H9 (cell line): Measurements from ENCODE around the gene UGT2A3. TPM values are rescaled to one million over a fixed set of nuclear protein-coding genes. Genes with fewer than 3 reads are reported as not detected.

Experiments used
- DNase-seq: peaks from one replicate; pipeline ENCODE4 v3.0.0-alpha.2; 2017
- H2AFZ ChIP-seq: one replicate; pipeline ENCODE4 v1.6.1; 2013; ENCODE audit warnings: mild to moderate bottlenecking, low read length, control low read depth, moderate library complexity
- H2AK5ac ChIP-seq: 2 replicates; pipeline ENCODE4 v1.6.1; 2013; ENCODE audit warnings: low read length, control low read depth, mixed read lengths; ENCODE audit not compliant: insufficient read length
- H2BK120ac ChIP-seq: one replicate; pipeline ENCODE4 v1.6.1; 2013; ENCODE audit warnings: low read depth, mild to moderate bottlenecking, low read length, control low read depth, inconsistent platforms; ENCODE audit not compliant: poor library complexity, severe bottlenecking
- H2BK12ac ChIP-seq: 2 replicates; pipeline ENCODE4 v1.6.1; 2013; ENCODE audit warnings: low read length, control low read depth, mixed read lengths, low read depth; ENCODE audit not compliant: insufficient read length
- H2BK15ac ChIP-seq: 2 replicates; pipeline ENCODE4 v1.6.1; 2013; ENCODE audit warnings: low read depth, low read length, control low read depth
- H2BK20ac ChIP-seq: one replicate; pipeline ENCODE4 v1.6.1; 2013; ENCODE audit warnings: low read depth, mild to moderate bottlenecking, low read length, control low read depth, inconsistent platforms; ENCODE audit not compliant: poor library complexity, severe bottlenecking
- H2BK5ac ChIP-seq: 2 replicates; pipeline ENCODE4 v1.6.1; 2013; ENCODE audit warnings: low read length, control low read depth, mixed read lengths; ENCODE audit not compliant: insufficient read length
- H3K14ac ChIP-seq: 2 replicates; pipeline ENCODE4 v1.6.1; 2013; ENCODE audit warnings: low read length, control low read depth; ENCODE audit not compliant: insufficient read depth
- H3K18ac ChIP-seq: 2 replicates; pipeline ENCODE4 v1.6.1; 2013; ENCODE audit warnings: low read depth, mild to moderate bottlenecking, mixed read lengths, low read length, control low read depth; ENCODE audit not compliant: insufficient read length
- H3K23ac ChIP-seq: 2 replicates; pipeline ENCODE4 v1.6.1; 2013; ENCODE audit warnings: low read length, control low read depth, mixed read lengths, low read depth; ENCODE audit not compliant: insufficient read length
- H3K23me2 ChIP-seq: 2 replicates; pipeline ENCODE4 v1.6.1; 2013; ENCODE audit warnings: low read depth, mild to moderate bottlenecking, mixed read lengths, low read length, control low read depth; ENCODE audit not compliant: insufficient read length, poor library complexity, severe bottlenecking
- H3K27ac ChIP-seq: 2 replicates; pipeline ENCODE4 v1.5.1; 2013; ENCODE audit warnings: low read length, control low read depth, mixed read lengths, low read depth; ENCODE audit not compliant: insufficient read length
- H3K27me3 ChIP-seq: 2 replicates; pipeline ENCODE4 v1.6.1; 2013; ENCODE audit warnings: low read length, control low read depth, inconsistent platforms; ENCODE audit not compliant: insufficient read depth
- H3K4ac ChIP-seq: 2 replicates; pipeline ENCODE4 v1.6.1; 2013; ENCODE audit warnings: low read depth, mild to moderate bottlenecking, control low read depth, inconsistent platforms, low read length, moderate library complexity
- H3K4me1 ChIP-seq: 2 replicates; pipeline ENCODE4 v1.6.1; 2013; ENCODE audit warnings: low read length, control low read depth, inconsistent platforms; ENCODE audit not compliant: insufficient read depth
- H3K4me2 ChIP-seq: 2 replicates; pipeline ENCODE4 v1.6.1; 2013; ENCODE audit warnings: low read length, control low read depth, mixed read lengths; ENCODE audit not compliant: insufficient read length, insufficient read depth
- H3K56ac ChIP-seq: 2 replicates; pipeline ENCODE4 v1.6.1; 2013; ENCODE audit warnings: low read depth, mild to moderate bottlenecking, mixed read lengths, low read length, control low read depth; ENCODE audit not compliant: insufficient read length
- H3K79me1 ChIP-seq: 2 replicates; pipeline ENCODE4 v1.6.1; 2013; ENCODE audit warnings: low read depth, mild to moderate bottlenecking, moderate library complexity, low read length, control low read depth, inconsistent platforms; ENCODE audit not compliant: insufficient read depth, poor library complexity, severe bottlenecking
- H3K79me2 ChIP-seq: 2 replicates; pipeline ENCODE4 v1.6.1; 2013; ENCODE audit warnings: low read length, control low read depth, inconsistent platforms; ENCODE audit not compliant: insufficient read depth
- H3K9ac ChIP-seq: 2 replicates; pipeline ENCODE4 v1.6.1; 2013; ENCODE audit warnings: low read length, control low read depth, mixed read lengths; ENCODE audit not compliant: insufficient read length; ENCODE audit errors: extremely low read depth
- H3K9me3 ChIP-seq: one replicate; pipeline ENCODE4 v1.6.1; 2013; ENCODE audit warnings: low read depth, low read length, inconsistent platforms; ENCODE audit not compliant: control insufficient read depth
- H3T11ph ChIP-seq: one replicate; pipeline ENCODE4 v1.6.1; 2013; ENCODE audit warnings: mild to moderate bottlenecking, low read length, control low read depth, inconsistent platforms
- H4K20me1 ChIP-seq: one replicate; pipeline ENCODE4 v1.6.1; 2013; ENCODE audit not compliant: control insufficient read depth, insufficient read length, insufficient read depth
- H4K5ac ChIP-seq: 2 replicates; pipeline ENCODE4 v1.6.1; 2013; ENCODE audit warnings: low read depth, mild to moderate bottlenecking, mixed read lengths, low read length, control low read depth; ENCODE audit not compliant: insufficient read length
- H4K8ac ChIP-seq: replicated peaks from 2 replicates; pipeline ENCODE4 v1.6.1; 2013; ENCODE audit warnings: low read length, control low read depth, mixed read lengths, low read depth; ENCODE audit not compliant: insufficient read length
- H4K91ac ChIP-seq: 2 replicates; pipeline ENCODE4 v1.6.1; 2013; ENCODE audit warnings: low read depth, mild to moderate bottlenecking, moderate library complexity, mixed read lengths, low read length, control low read depth; ENCODE audit not compliant: insufficient read length
- H3K27ac Mint-ChIP-seq, 3 experiments: 2 replicates in 2 of 3; 3 replicates in 1 of 3; pipeline ENCODE4 v1.8.0; 2020 to 2021; ENCODE audit warnings: mixed read lengths in 3 of 3, mild to moderate bottlenecking in 1 of 3, moderate library complexity in 1 of 3
- H3K27me3 Mint-ChIP-seq: 2 replicates; pipeline ENCODE4 v1.8.0; 2021; ENCODE audit warnings: low read depth, mild to moderate bottlenecking, moderate library complexity, mixed read lengths
- H3K36me3 Mint-ChIP-seq, 3 experiments: 2 replicates in 2 of 3; 3 replicates in 1 of 3; pipeline ENCODE4 v1.8.0; 2020 to 2021; ENCODE audit warnings: low read depth in 3 of 3, mixed read lengths in 3 of 3; ENCODE audit not compliant: insufficient read depth in 1 of 3
- H3K4me1 Mint-ChIP-seq, 2 experiments: 2 replicates each; pipeline ENCODE4 v1.8.0; 2020; ENCODE audit warnings: mixed read lengths in 2 of 2
- H3K4me3 Mint-ChIP-seq, 2 experiments: 2 replicates in 1 of 2; 3 replicates in 1 of 2; pipeline ENCODE4 v1.8.0; 2020 to 2021; ENCODE audit warnings: mild to moderate bottlenecking in 2 of 2, mixed read lengths in 2 of 2, moderate library complexity in 1 of 2
- H3K9me3 Mint-ChIP-seq, 2 experiments: 2 replicates in 1 of 2; 3 replicates in 1 of 2; pipeline ENCODE4 v1.8.0; 2020; ENCODE audit warnings: mild to moderate bottlenecking in 2 of 2, mixed read lengths in 2 of 2, moderate library complexity in 1 of 2
- CTCF ChIP-seq: fragments of 200-600 bp; sonication (generic); conservative IDR thresholded peaks from 3 replicates; pipeline ENCODE4 v1.8.0; 2021; ENCODE audit warnings: antibody characterized with exemption, mild to moderate bottlenecking
- WGBS: extraction: QIAGEN DNeasy Blood & Tissue Kit; methylation state at CpG from one replicate; pipeline ENCODE4 v1.1.7; 2013; ENCODE audit warnings: missing lambda C conversion rate, low lambda C conversion rate, mixed read lengths; ENCODE audit not compliant: insufficient read length; ENCODE audit errors: extremely low coverage; 5-methylcytosine and 5-hydroxymethylcytosine counted together
- total RNA-seq: library from RNA; stranded (reverse); gene quantifications from 2 replicates; pipeline ENCODE4 v1.2.1, GENCODE V29; 2021

The UGT2A3 gene
- total RNA-seq, 1 experiment from 2014 or later = not detected

- no peaks in the 10 kb centered on the region for H3K79me1 ChIP-seq
- no peaks in the 10 kb centered on the region for H3K9me3 ChIP-seq
- Mint-ChIP-seq H3K9me3 (peaks cover 11 to 16% of the 10 kb centered on the region in 2 experiments), H3K4me1 (peaks cover 9% of the 10 kb centered on the region in 2 experiments; a peak in 3 of 4 replicates), H3K4me3 (no peak overlapping the region), H3K27ac (no peak overlapping the region), H3K36me3 (peaks cover 8 to 24% (median 16%) of the 10 kb centered on the region in 3 experiments), H3K27me3 (no peaks in the 10 kb centered on the region)
- DNase-seq = no peak
- H3K79me2 ChIP-seq = no peaks in the 10 kb centered on the region
- no peak overlapping the region for H3K23ac ChIP-seq
- no peaks in the 10 kb centered on the region for H3K23me2 ChIP-seq
- H2AK5ac ChIP-seq = no peak overlapping the region
- no peak overlapping the region for H3K56ac ChIP-seq
- H3K4me2 ChIP-seq = no peak overlapping the region
- H2BK120ac ChIP-seq = no peak overlapping the region
- no peak overlapping the region for H4K8ac ChIP-seq
- H3K14ac ChIP-seq = no peak overlapping the region
- H4K91ac ChIP-seq = no peak overlapping the region
- WGBS = no CpG with 5 or more reads among the region's 1 CpG
- H3K4ac ChIP-seq = no peak overlapping the region
- H2BK5ac ChIP-seq = no peak overlapping the region
- no peak overlapping the region for H3T11ph ChIP-seq
- H2BK20ac ChIP-seq = no peak overlapping the region
- no peaks in the 10 kb centered on the region for H3K4me1 ChIP-seq
- no peak overlapping the region for H2BK12ac ChIP-seq
- H2BK15ac ChIP-seq = no peak overlapping the region
- H2AFZ ChIP-seq = no peak overlapping the region
- no peaks in the 10 kb centered on the region for H4K20me1 ChIP-seq
- no peak overlapping the region for H3K27ac ChIP-seq
- H3K18ac ChIP-seq = no peak overlapping the region
- no peak for TF ChIP-seq CTCF
- no peak overlapping the region for H3K9ac ChIP-seq
- H3K27me3 ChIP-seq = no peaks in the 10 kb centered on the region
- H4K5ac ChIP-seq = no peak overlapping the region
Measured at GRCh38 chr4:68985442-68985841, 33.8 kb upstream of the UGT2A3 start.
